Astrocyte (in vitro differentiated cells and primary cell): ENCODE results near the gene TTYH2. TPM values are rescaled to one million over a fixed set of nuclear protein-coding genes. Genes with fewer than 3 reads are reported as not detected.

Experiments
- DNase-seq: peaks from one replicate; pipeline ENCODE4 v3.0.0-alpha.2; 2010; ENCODE audit warnings: low read depth
- FAIRE-seq: peaks from 2 replicates; lab custom pipeline; 2011; peaks lifted over from hg19 to GRCh38; lab: Jason Lieb, UNC
- H2AFZ ChIP-seq: 2 replicates; pipeline ENCODE4 v1.6.0; 2012; ENCODE audit warnings: low read depth, low read length, inconsistent platforms
- H3K27ac ChIP-seq: 2 replicates; pipeline ENCODE4 v1.5.1; 2011; ENCODE audit warnings: low read depth, low read length, inconsistent platforms
- H3K27me3 ChIP-seq: 2 replicates; pipeline ENCODE4 v1.6.0; 2011; ENCODE audit warnings: low read length, inconsistent platforms; ENCODE audit not compliant: insufficient read depth
- H3K36me3 ChIP-seq: 2 replicates; pipeline ENCODE4 v1.5.1; 2011; ENCODE audit warnings: low read length, inconsistent platforms; ENCODE audit not compliant: insufficient read depth
- H3K4me1 ChIP-seq: 2 replicates; pipeline ENCODE4 v1.5.1; 2011; ENCODE audit warnings: low read length, inconsistent platforms; ENCODE audit not compliant: insufficient read depth
- H3K4me2 ChIP-seq: 2 replicates; pipeline ENCODE4 v1.6.0; 2012; ENCODE audit warnings: low read length, inconsistent platforms
- H3K4me3 ChIP-seq: 2 replicates; pipeline ENCODE4 v1.5.1; 2011; ENCODE audit warnings: low read depth, mild to moderate bottlenecking, low read length, inconsistent platforms; ENCODE audit not compliant: insufficient read depth
- H3K79me2 ChIP-seq: 2 replicates; pipeline ENCODE4 v1.6.0; 2012; ENCODE audit warnings: mild to moderate bottlenecking, low read length, inconsistent platforms; ENCODE audit not compliant: insufficient read depth
- H3K9ac ChIP-seq: 2 replicates; pipeline ENCODE4 v1.6.0; 2012; ENCODE audit warnings: mild to moderate bottlenecking, low read length, inconsistent platforms
- H3K9me3 ChIP-seq: 2 replicates; pipeline ENCODE4 v1.5.1; 2012; ENCODE audit warnings: low read depth, mild to moderate bottlenecking, low read length, inconsistent platforms; ENCODE audit not compliant: insufficient read depth
- H4K20me1 ChIP-seq: 2 replicates; pipeline ENCODE4 v1.6.0; 2012; ENCODE audit warnings: low read length, inconsistent platforms; ENCODE audit not compliant: insufficient read depth
- H3K27ac Mint-ChIP-seq: one replicate; pipeline ENCODE4 v1.8.0; 2021; ENCODE audit warnings: mild to moderate bottlenecking, mixed read lengths; ENCODE audit not compliant: unreplicated experiment
- H3K27me3 Mint-ChIP-seq: one replicate; pipeline ENCODE4 v1.8.0; 2021; ENCODE audit warnings: low read depth, mixed read lengths; ENCODE audit not compliant: unreplicated experiment
- H3K36me3 Mint-ChIP-seq: one replicate; pipeline ENCODE4 v1.8.0; 2021; ENCODE audit warnings: low read depth, mixed read lengths; ENCODE audit not compliant: unreplicated experiment
- H3K4me1 Mint-ChIP-seq: one replicate; pipeline ENCODE4 v1.8.0; 2021; ENCODE audit warnings: low read depth, mixed read lengths; ENCODE audit not compliant: unreplicated experiment
- H3K4me3 Mint-ChIP-seq: one replicate; pipeline ENCODE4 v1.8.0; 2021; ENCODE audit warnings: mild to moderate bottlenecking, moderate library complexity, mixed read lengths; ENCODE audit not compliant: unreplicated experiment
- H3K9me3 Mint-ChIP-seq: one replicate; pipeline ENCODE4 v1.8.0; 2021; ENCODE audit warnings: mild to moderate bottlenecking, mixed read lengths; ENCODE audit not compliant: unreplicated experiment
- CTCF ChIP-seq: IDR thresholded peaks from 2 replicates; pipeline ENCODE4 v1.5.1; 2011; ENCODE audit warnings: low read depth, mild to moderate bottlenecking, inconsistent platforms, low read length, moderate library complexity; ENCODE audit not compliant: insufficient read depth
- EZH2 ChIP-seq: IDR thresholded peaks from 2 replicates; pipeline ENCODE4 v1.6.1; 2012; ENCODE audit warnings: mild to moderate bottlenecking, low read length, inconsistent platforms; ENCODE audit not compliant: insufficient read depth
- total RNA-seq: library from RNA; stranded (reverse); gene quantifications from 2 replicates; pipeline ENCODE4 v1.2.1, GENCODE V29; 2021

TTYH2 gene
- total RNA-seq, 1 donor from 2014 or later = 8.0 TPM

GRCh38 chr17:74201948-74202347 lies 11.4 kb upstream of the TTYH2 start:
- no peak overlapping the region for H3K27ac ChIP-seq
- H3K4me2 ChIP-seq = no peak overlapping the region
- H3K4me3 Mint-ChIP-seq = no peak overlapping the region
- FAIRE-seq = no peak
- no peak overlapping the region for H2AFZ ChIP-seq
- peaks cover 25% of the 10 kb centered on the region for H3K27me3 ChIP-seq
- H3K79me2 ChIP-seq = peaks cover 36% of the 10 kb centered on the region
- H3K36me3 Mint-ChIP-seq = peaks cover 17% of the 10 kb centered on the region
- H3K4me1 Mint-ChIP-seq = peaks cover 13% of the 10 kb centered on the region
- H3K4me1 ChIP-seq = peaks cover 22% of the 10 kb centered on the region
- DNase-seq = no peak
- peaks cover 22% of the 10 kb centered on the region for H3K27me3 Mint-ChIP-seq
- H3K36me3 ChIP-seq = peaks cover 20% of the 10 kb centered on the region
- H3K9ac ChIP-seq = no peak overlapping the region
- no peaks in the 10 kb centered on the region for H3K9me3 Mint-ChIP-seq
- H3K27ac Mint-ChIP-seq = no peak overlapping the region
- TF ChIP-seq EZH2 (no peak), CTCF (no peak)
- H3K9me3 ChIP-seq = no peaks in the 10 kb centered on the region
- H4K20me1 ChIP-seq = peaks cover 32% of the 10 kb centered on the region
- H3K4me3 ChIP-seq = no peak overlapping the region

- H3K27ac Mint-ChIP-seq = peak overlapping the region; percentile 99
- H3K27me3 Mint-ChIP-seq = peaks cover 12% of the 10 kb centered on the region
- no peaks in the 10 kb centered on the region for H3K9me3 Mint-ChIP-seq
- H4K20me1 ChIP-seq = peaks cover 42% of the 10 kb centered on the region
- H3K36me3 Mint-ChIP-seq = peaks cover 20% of the 10 kb centered on the region
- peaks cover 20% of the 10 kb centered on the region for H3K27me3 ChIP-seq
- H3K9ac ChIP-seq = peak overlapping the region; percentile 100
- no peaks in the 10 kb centered on the region for H3K9me3 ChIP-seq
- H3K4me2 ChIP-seq = peak overlapping the region; percentile 86
- DNase-seq = no peak
- peak overlapping the region; percentile 39 for H2AFZ ChIP-seq
- no peak overlapping the region for H3K27ac ChIP-seq
- H3K4me1 Mint-ChIP-seq = peaks cover 18% of the 10 kb centered on the region
- peaks cover 45% of the 10 kb centered on the region for H3K79me2 ChIP-seq
- H3K4me3 Mint-ChIP-seq = peak overlapping the region; percentile 100
- no peak for TF ChIP-seq EZH2
- TF ChIP-seq CTCF = no peak
- no peak overlapping the region for H3K4me3 ChIP-seq
- peaks cover 28% of the 10 kb centered on the region for H3K36me3 ChIP-seq
- FAIRE-seq = no peak
- H3K4me1 ChIP-seq = peaks cover 26% of the 10 kb centered on the region
Measured at GRCh38 chr17:74202938-74203337, 10.4 kb upstream of the TTYH2 start.

GRCh38 chr17:74203439-74204240 lies 9.7 kb upstream of the TTYH2 start, which contains the start of gene RPL38:
Gene RPL38, plus strand, starts transcription at chr17:74203678. Its CDS starts 278 bp downstream, at chr17:74203956.
- Mint-ChIP-seq H3K4me3 (peak within 1 kb of the TSS; percentile 100), H3K4me1 (peaks cover 22% of the 10 kb centered on the region), H3K36me3 (peaks cover 20% of the 10 kb centered on the region), H3K9me3 (no peaks in the 10 kb centered on the region), H3K27me3 (peaks cover 9% of the 10 kb centered on the region), H3K27ac (peak within 1 kb of the TSS; percentile 99)
- H4K20me1 ChIP-seq = peaks cover 49% of the 10 kb centered on the region
- peaks cover 26% of the 10 kb centered on the region for H3K4me1 ChIP-seq
- peaks cover 52% of the 10 kb centered on the region for H3K79me2 ChIP-seq
- no peaks in the 10 kb centered on the region for H3K9me3 ChIP-seq
- H3K27ac ChIP-seq = peak within 1 kb of the TSS; percentile 89
- TF ChIP-seq EZH2 = no peak
- peak; percentile 89 for TF ChIP-seq CTCF
- H3K9ac ChIP-seq = peak within 1 kb of the TSS; percentile 100
- peak within 1 kb of the TSS; percentile 98 for H3K4me3 ChIP-seq
- peaks cover 18% of the 10 kb centered on the region for H3K27me3 ChIP-seq
- DNase-seq = peak; percentile 96
- peak within 1 kb of the TSS; percentile 86 for H3K4me2 ChIP-seq
- H3K36me3 ChIP-seq = peaks cover 33% of the 10 kb centered on the region
- peak; percentile 92 for FAIRE-seq
- peak within 1 kb of the TSS; percentile 72 for H2AFZ ChIP-seq
